ENCODE results near the gene C6orf89. TPM values are rescaled to one million over a fixed set of nuclear protein-coding genes. Genes with fewer than 3 reads are reported as not detected.

Gene C6orf89
- total RNA-seq, 1 experiment from 2014 or later, result 22.6 TPM

- H3K27ac ChIP-seq (ENCODE audit: low read depth, low read length, poor library complexity, severe bottlenecking), result no peak overlapping the region
- no peak for DNase-seq (ENCODE audit: low spot score)
- CTCF ChIA-PET, result no interaction called here
- TF ChIP-seq, protein P1, sequence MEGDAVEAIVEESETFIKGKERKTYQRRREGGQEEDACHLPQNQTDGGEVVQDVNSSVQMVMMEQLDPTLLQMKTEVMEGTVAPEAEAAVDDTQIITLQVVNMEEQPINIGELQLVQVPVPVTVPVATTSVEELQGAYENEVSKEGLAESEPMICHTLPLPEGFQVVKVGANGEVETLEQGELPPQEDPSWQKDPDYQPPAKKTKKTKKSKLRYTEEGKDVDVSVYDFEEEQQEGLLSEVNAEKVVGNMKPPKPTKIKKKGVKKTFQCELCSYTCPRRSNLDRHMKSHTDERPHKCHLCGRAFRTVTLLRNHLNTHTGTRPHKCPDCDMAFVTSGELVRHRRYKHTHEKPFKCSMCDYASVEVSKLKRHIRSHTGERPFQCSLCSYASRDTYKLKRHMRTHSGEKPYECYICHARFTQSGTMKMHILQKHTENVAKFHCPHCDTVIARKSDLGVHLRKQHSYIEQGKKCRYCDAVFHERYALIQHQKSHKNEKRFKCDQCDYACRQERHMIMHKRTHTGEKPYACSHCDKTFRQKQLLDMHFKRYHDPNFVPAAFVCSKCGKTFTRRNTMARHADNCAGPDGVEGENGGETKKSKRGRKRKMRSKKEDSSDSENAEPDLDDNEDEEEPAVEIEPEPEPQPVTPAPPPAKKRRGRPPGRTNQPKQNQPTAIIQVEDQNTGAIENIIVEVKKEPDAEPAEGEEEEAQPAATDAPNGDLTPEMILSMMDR (conservative IDR thresholded peaks at IDR 0.05; ENCODE audit: low read depth, low read length), result no peak
- TF ChIP-seq EZH2 (IDR thresholded peaks at IDR 0.05; ENCODE audit: borderline replicate concordance, low read depth, low read length, poor library complexity, severe bottlenecking), result no peak
- H3K36me3 ChIP-seq (ENCODE audit: insufficient read depth, low read length, poor library complexity, severe bottlenecking), result no peaks in the 10 kb centered on the region
- BruUV-seq (replicated peaks), result no TSS peak
- H3K4me1 ChIP-seq (ENCODE audit: insufficient read depth, low read length, poor library complexity, severe bottlenecking), result no peaks in the 10 kb centered on the region
- no peaks in the 10 kb centered on the region for H3K9me3 ChIP-seq (ENCODE audit: low read depth, low read length, poor library complexity, severe bottlenecking)
- no peaks in the 10 kb centered on the region for H3K27me3 ChIP-seq (replicated peaks; ENCODE audit: insufficient read depth, low read depth, low read length, poor library complexity)
- POLR2A ChIA-PET (ENCODE audit: low non-redundant PET), result no interaction called here
- intact Hi-C loops (cut with micrococcal nuclease; ENCODE audit: unreplicated experiment), result no loop called here
- no peak overlapping the region for H3K4me3 ChIP-seq (ENCODE audit: low read depth, low read length, poor library complexity, severe bottlenecking)
These were observed 63.9 kb downstream of the C6orf89 start for GRCh38 chr6:36949636-36950035.

GRCh38 chr6:36953931-36954261 lies 68.1 kb downstream of the C6orf89 start:
- H3K9me3 ChIP-seq (ENCODE audit: low read depth, low read length, poor library complexity, severe bottlenecking), result no peaks in the 10 kb centered on the region
- no peaks in the 10 kb centered on the region for H3K36me3 ChIP-seq (ENCODE audit: insufficient read depth, low read length, poor library complexity, severe bottlenecking)
- H3K4me3 ChIP-seq (ENCODE audit: low read depth, low read length, poor library complexity, severe bottlenecking), result no peak overlapping the region
- no peaks in the 10 kb centered on the region for H3K27me3 ChIP-seq (replicated peaks; ENCODE audit: insufficient read depth, low read depth, low read length, poor library complexity)
- ChIA-PET CTCF (no interaction called here), POLR2A (ENCODE audit: low non-redundant PET) (no interaction called here)
- H3K4me1 ChIP-seq (ENCODE audit: insufficient read depth, low read length, poor library complexity, severe bottlenecking), result no peaks in the 10 kb centered on the region
- intact Hi-C loops (cut with micrococcal nuclease; ENCODE audit: unreplicated experiment), result no loop called here
- no peak overlapping the region for H3K27ac ChIP-seq (ENCODE audit: low read depth, low read length, poor library complexity, severe bottlenecking)
- no TSS peak for BruUV-seq (replicated peaks)
- no peak for DNase-seq (ENCODE audit: low spot score)
- TF ChIP-seq, protein P1 (conservative IDR thresholded peaks at IDR 0.05; ENCODE audit: low read depth, low read length), result no peak
- TF ChIP-seq EZH2 (IDR thresholded peaks at IDR 0.05; ENCODE audit: borderline replicate concordance, low read depth, low read length, poor library complexity, severe bottlenecking), result no peak

GRCh38 chr6:36954262-36954931 lies 68.6 kb downstream of the C6orf89 start, which contains the start of gene PI16:
Gene PI16 (plus strand): TSS chr6:36954738. CDS start chr6:36954761, 23 bp downstream.
- H3K27ac ChIP-seq (ENCODE audit: low read depth, low read length, poor library complexity, severe bottlenecking), result no peak within 1 kb of the TSS
- no peak within 1 kb of the TSS for H3K4me3 ChIP-seq (ENCODE audit: low read depth, low read length, poor library complexity, severe bottlenecking)
- intact Hi-C loops (cut with micrococcal nuclease; ENCODE audit: unreplicated experiment), result no loop called here
- ChIA-PET POLR2A (ENCODE audit: low non-redundant PET) (no interaction called here), CTCF (no interaction called here)
- no peaks in the 10 kb centered on the region for H3K4me1 ChIP-seq (ENCODE audit: insufficient read depth, low read length, poor library complexity, severe bottlenecking)
- no TSS peak for BruUV-seq (replicated peaks)
- DNase-seq (ENCODE audit: low spot score), result no peak
- H3K36me3 ChIP-seq (ENCODE audit: insufficient read depth, low read length, poor library complexity, severe bottlenecking), result no peaks in the 10 kb centered on the region
- TF ChIP-seq EZH2 (IDR thresholded peaks at IDR 0.05; ENCODE audit: borderline replicate concordance, low read depth, low read length, poor library complexity, severe bottlenecking), result no peak
- TF ChIP-seq, protein P1 (conservative IDR thresholded peaks at IDR 0.05; ENCODE audit: low read depth, low read length), result no peak
- H3K9me3 ChIP-seq (ENCODE audit: low read depth, low read length, poor library complexity, severe bottlenecking), result no peaks in the 10 kb centered on the region
- no peaks in the 10 kb centered on the region for H3K27me3 ChIP-seq (replicated peaks; ENCODE audit: insufficient read depth, low read depth, low read length, poor library complexity)
